Suppressor macrophage (primary cell): ENCODE measurements around the gene SLC13A3.

Source experiments
- DNase-seq, 4 experiments: peaks; one replicate each; pipeline ENCODE4 v3.0.0-alpha.2; 2020 to 2022

SLC13A3 gene

GRCh38 chr20:46519471-46520068, 131.7 kb downstream of the SLC13A3 start:
- no peak for DNase-seq

- DNase-seq: peak; percentile 5 to 83 (median 38)
Measured at GRCh38 chr20:46512943-46513844, 138.1 kb downstream of the SLC13A3 start, which contains the start of gene ZNF334. TSS of gene ZNF334 (minus strand) at chr20:46513559. CDS start at chr20:46512102, 1,457 bp downstream.

- no peak for DNase-seq
Measured at GRCh38 chr20:46509523-46509922, 141.7 kb downstream of the SLC13A3 start.
